ENCODE results near the gene C19orf33.

The C19orf33 gene

GRCh38 chr19:38308926-38309614, 5.0 kb downstream of the C19orf33 start:
- Mint-ChIP-seq H3K27ac (peak overlapping the region; percentile 78), H3K9me3 (no peaks in the 10 kb centered on the region), H3K36me3 (ENCODE audit: low read depth) (peaks cover 69% of the 10 kb centered on the region), H3K27me3 (no peaks in the 10 kb centered on the region), H3K4me3 (no peak overlapping the region), H3K4me1 (ENCODE audit: low read depth) (peaks cover 86% of the 10 kb centered on the region)
- intact Hi-C loops (cut with micrococcal nuclease): no loop called here

GRCh38 chr19:38309615-38310278, 5.7 kb downstream of the C19orf33 start:
- H3K4me3 Mint-ChIP-seq: no peak overlapping the region
- intact Hi-C loops (cut with micrococcal nuclease): no loop called here
- no peaks in the 10 kb centered on the region for H3K27me3 Mint-ChIP-seq
- peaks cover 83% of the 10 kb centered on the region for H3K4me1 Mint-ChIP-seq (ENCODE audit: low read depth)
- H3K9me3 Mint-ChIP-seq: no peaks in the 10 kb centered on the region
- no peak overlapping the region for H3K27ac Mint-ChIP-seq
- H3K36me3 Mint-ChIP-seq (ENCODE audit: low read depth): peaks cover 63% of the 10 kb centered on the region

GRCh38 chr19:38310279-38310670, 6.2 kb downstream of the C19orf33 start:
- Mint-ChIP-seq H3K36me3 (ENCODE audit: low read depth) (peaks cover 63% of the 10 kb centered on the region), H3K9me3 (no peaks in the 10 kb centered on the region), H3K4me3 (no peak overlapping the region), H3K27ac (no peak overlapping the region), H3K4me1 (ENCODE audit: low read depth) (peaks cover 83% of the 10 kb centered on the region), H3K27me3 (no peaks in the 10 kb centered on the region)
- intact Hi-C loops (cut with micrococcal nuclease): no loop called here

GRCh38 chr19:38310986-38311385, 6.9 kb downstream of the C19orf33 start:
- H3K27me3 Mint-ChIP-seq: no peaks in the 10 kb centered on the region
- intact Hi-C loops (cut with micrococcal nuclease): no loop called here
- H3K36me3 Mint-ChIP-seq (ENCODE audit: low read depth): peaks cover 59% of the 10 kb centered on the region
- H3K4me1 Mint-ChIP-seq (ENCODE audit: low read depth): peaks cover 82% of the 10 kb centered on the region
- no peak overlapping the region for H3K27ac Mint-ChIP-seq
- no peaks in the 10 kb centered on the region for H3K9me3 Mint-ChIP-seq
- no peak overlapping the region for H3K4me3 Mint-ChIP-seq

GRCh38 chr19:38315657-38316476, 11.8 kb downstream of the C19orf33 start, which contains the start of gene YIF1B:
Gene YIF1B (minus strand): TSS chr19:38315947. CDS start chr19:38315917, 30 bp downstream.
- Mint-ChIP-seq H3K4me3 (peak within 1 kb of the TSS; percentile 85), H3K9me3 (no peaks in the 10 kb centered on the region), H3K36me3 (ENCODE audit: low read depth) (peaks cover 22% of the 10 kb centered on the region), H3K4me1 (ENCODE audit: low read depth) (peaks cover 76% of the 10 kb centered on the region), H3K27me3 (no peaks in the 10 kb centered on the region), H3K27ac (peak within 1 kb of the TSS; percentile 90)
- intact Hi-C loops (cut with micrococcal nuclease): loop anchor here (2.0 to 5.0 kb wide), 2 partner anchors 19 to 54 kb away; partner anchors contain the start of genes CATSPERG and SPINT2

GRCh38 chr19:38316477-38317067, 12.5 kb downstream of the C19orf33 start:
- H3K4me3 Mint-ChIP-seq: peak overlapping the region; percentile 78
- intact Hi-C loops (cut with micrococcal nuclease): loop anchor here (2.0 to 5.0 kb wide), 2 partner anchors 18 to 54 kb away; partner anchors contain the start of genes CATSPERG and SPINT2
- peak overlapping the region; percentile 90 for H3K27ac Mint-ChIP-seq
- no peaks in the 10 kb centered on the region for H3K27me3 Mint-ChIP-seq
- H3K4me1 Mint-ChIP-seq (ENCODE audit: low read depth): peaks cover 79% of the 10 kb centered on the region
- H3K9me3 Mint-ChIP-seq: no peaks in the 10 kb centered on the region
- H3K36me3 Mint-ChIP-seq (ENCODE audit: low read depth): peaks cover 27% of the 10 kb centered on the region

GRCh38 chr19:38317104-38317612, 13.1 kb downstream of the C19orf33 start:
- H3K27me3 Mint-ChIP-seq: no peaks in the 10 kb centered on the region
- H3K4me1 Mint-ChIP-seq (ENCODE audit: low read depth): peaks cover 79% of the 10 kb centered on the region
- H3K4me3 Mint-ChIP-seq: peak overlapping the region; percentile 78
- H3K9me3 Mint-ChIP-seq: no peaks in the 10 kb centered on the region
- intact Hi-C loops (cut with micrococcal nuclease): loop anchor here (2.0 to 5.0 kb wide), 2 partner anchors 18 to 55 kb away; partner anchors contain the start of genes CATSPERG and SPINT2
- peaks cover 33% of the 10 kb centered on the region for H3K36me3 Mint-ChIP-seq (ENCODE audit: low read depth)
- peak overlapping the region; percentile 90 for H3K27ac Mint-ChIP-seq

GRCh38 chr19:38318660-38319059, 14.6 kb downstream of the C19orf33 start:
- peak overlapping the region; percentile 8 for H3K4me3 Mint-ChIP-seq
- peaks cover 48% of the 10 kb centered on the region for H3K36me3 Mint-ChIP-seq (ENCODE audit: low read depth)
- peaks cover 79% of the 10 kb centered on the region for H3K4me1 Mint-ChIP-seq (ENCODE audit: low read depth)
- intact Hi-C loops (cut with micrococcal nuclease): loop anchor here (5.0 kb wide), 1 partner anchor 56 kb away; the partner anchor contains the start of gene SPINT2
- H3K27ac Mint-ChIP-seq: peak overlapping the region; percentile 84
- H3K9me3 Mint-ChIP-seq: no peaks in the 10 kb centered on the region
- H3K27me3 Mint-ChIP-seq: no peaks in the 10 kb centered on the region

- H3K9me3 Mint-ChIP-seq: no peaks in the 10 kb centered on the region
- peak within 1 kb of the TSS; percentile 87 for H3K4me3 Mint-ChIP-seq
- H3K27ac Mint-ChIP-seq: peak within 1 kb of the TSS; percentile 84
- H3K4me1 Mint-ChIP-seq (ENCODE audit: low read depth): peaks cover 74% of the 10 kb centered on the region
- H3K27me3 Mint-ChIP-seq: no peaks in the 10 kb centered on the region
- intact Hi-C loops (cut with micrococcal nuclease): loop anchor here (2.0 to 5.0 kb wide), 2 partner anchors 35 to 57 kb away; partner anchors contain the start of gene SPINT2
- peaks cover 58% of the 10 kb centered on the region for H3K36me3 Mint-ChIP-seq (ENCODE audit: low read depth)
Observed at GRCh38 chr19:38319421-38320258, 15.6 kb downstream of the C19orf33 start, which contains the start of gene KCNK6. Gene KCNK6 (plus strand): TSS chr19:38319845. CDS start chr19:38319951, 106 bp downstream.

- H3K9me3 Mint-ChIP-seq: no peaks in the 10 kb centered on the region
- peak overlapping the region; percentile 87 for H3K4me3 Mint-ChIP-seq
- intact Hi-C loops (cut with micrococcal nuclease): loop anchor here (2.0 kb wide), 1 partner anchor 36 kb away; no protein-coding TSS in a partner anchor
- H3K27ac Mint-ChIP-seq: peak overlapping the region; percentile 84
- peaks cover 61% of the 10 kb centered on the region for H3K36me3 Mint-ChIP-seq (ENCODE audit: low read depth)
- H3K27me3 Mint-ChIP-seq: no peaks in the 10 kb centered on the region
- H3K4me1 Mint-ChIP-seq (ENCODE audit: low read depth): peaks cover 74% of the 10 kb centered on the region
Observed at GRCh38 chr19:38320969-38321339, 16.9 kb downstream of the C19orf33 start.

GRCh38 chr19:38321646-38322196, 17.7 kb downstream of the C19orf33 start:
- Mint-ChIP-seq H3K27me3 (no peaks in the 10 kb centered on the region), H3K27ac (peak overlapping the region; percentile 84), H3K4me1 (ENCODE audit: low read depth) (peaks cover 71% of the 10 kb centered on the region), H3K36me3 (ENCODE audit: low read depth) (peaks cover 68% of the 10 kb centered on the region), H3K9me3 (no peaks in the 10 kb centered on the region), H3K4me3 (peak overlapping the region; percentile 87)
- intact Hi-C loops (cut with micrococcal nuclease): loop anchor here (2.0 kb wide), 1 partner anchor 37 kb away; no protein-coding TSS in a partner anchor

- peaks cover 69% of the 10 kb centered on the region for H3K4me1 Mint-ChIP-seq (ENCODE audit: low read depth)
- H3K36me3 Mint-ChIP-seq (ENCODE audit: low read depth): peaks cover 84% of the 10 kb centered on the region
- H3K27ac Mint-ChIP-seq: peak overlapping the region; percentile 84
- H3K27me3 Mint-ChIP-seq: no peaks in the 10 kb centered on the region
- intact Hi-C loops (cut with micrococcal nuclease): no loop called here
- peak overlapping the region; percentile 87 for H3K4me3 Mint-ChIP-seq
- H3K9me3 Mint-ChIP-seq: no peaks in the 10 kb centered on the region
Observed at GRCh38 chr19:38323291-38323690, 19.2 kb downstream of the C19orf33 start.
